Measurements from ENCODE around the gene COL26A1. TPM values are rescaled to one million over a fixed set of nuclear protein-coding genes. Genes with fewer than 3 reads are reported as not detected.

Gene COL26A1
- total RNA-seq, 1 donor from 2014 or later, result 155 TPM

GRCh38 chr7:101363734-101364374 is 1.2 kb downstream of the COL26A1 start:
- peaks cover 4% of the 10 kb centered on the region for H3K36me3 Mint-ChIP-seq (ENCODE audit: low read depth)
- H3K4me3 Mint-ChIP-seq (ENCODE audit: unreplicated experiment), result peak overlapping the region; percentile 60
- H3K4me1 Mint-ChIP-seq (ENCODE audit: low read depth), result peaks cover 48% of the 10 kb centered on the region
- TF ChIP-seq CTCF (IDR thresholded peaks at IDR 0.05), result peak; percentile 99
- DNase-seq (ENCODE audit: low spot score), result no peak
- H3K9me3 Mint-ChIP-seq (ENCODE audit: low read depth), result peaks cover 5% of the 10 kb centered on the region
- no peak overlapping the region for H3K27ac Mint-ChIP-seq (ENCODE audit: unreplicated experiment)
- no peaks in the 10 kb centered on the region for H3K27me3 Mint-ChIP-seq (ENCODE audit: low read depth)

- no peak for DNase-seq (ENCODE audit: low spot score)
- peaks cover 55% of the 10 kb centered on the region for H3K4me1 Mint-ChIP-seq (ENCODE audit: low read depth)
- peaks cover 5% of the 10 kb centered on the region for H3K9me3 Mint-ChIP-seq (ENCODE audit: low read depth)
- no peak for TF ChIP-seq CTCF (IDR thresholded peaks at IDR 0.05)
- no peak overlapping the region for H3K4me3 Mint-ChIP-seq (ENCODE audit: unreplicated experiment)
- H3K36me3 Mint-ChIP-seq (ENCODE audit: low read depth), result peaks cover 9% of the 10 kb centered on the region
- H3K27ac Mint-ChIP-seq (ENCODE audit: unreplicated experiment), result peak overlapping the region; percentile 24
- H3K27me3 Mint-ChIP-seq (ENCODE audit: low read depth), result no peaks in the 10 kb centered on the region
Measured at GRCh38 chr7:101365956-101366355, 3.3 kb downstream of the COL26A1 start.

- peaks cover 11% of the 10 kb centered on the region for H3K36me3 Mint-ChIP-seq (ENCODE audit: low read depth)
- H3K4me1 Mint-ChIP-seq (ENCODE audit: low read depth), result peaks cover 55% of the 10 kb centered on the region
- DNase-seq (ENCODE audit: low spot score), result no peak
- H3K9me3 Mint-ChIP-seq (ENCODE audit: low read depth), result peaks cover 5% of the 10 kb centered on the region
- H3K4me3 Mint-ChIP-seq (ENCODE audit: unreplicated experiment), result no peak overlapping the region
- no peak for TF ChIP-seq CTCF (IDR thresholded peaks at IDR 0.05)
- H3K27me3 Mint-ChIP-seq (ENCODE audit: low read depth), result no peaks in the 10 kb centered on the region
- no peak overlapping the region for H3K27ac Mint-ChIP-seq (ENCODE audit: unreplicated experiment)
Measured at GRCh38 chr7:101367676-101368075, 5.0 kb downstream of the COL26A1 start.

GRCh38 chr7:101368422-101369165 is 5.9 kb downstream of the COL26A1 start:
- Mint-ChIP-seq H3K27me3 (ENCODE audit: low read depth) (no peaks in the 10 kb centered on the region), H3K27ac (ENCODE audit: unreplicated experiment) (peak overlapping the region; percentile 8), H3K4me1 (ENCODE audit: low read depth) (peaks cover 64% of the 10 kb centered on the region), H3K9me3 (ENCODE audit: low read depth) (peaks cover 5% of the 10 kb centered on the region), H3K4me3 (ENCODE audit: unreplicated experiment) (no peak overlapping the region), H3K36me3 (ENCODE audit: low read depth) (peaks cover 11% of the 10 kb centered on the region)
- DNase-seq (ENCODE audit: low spot score), result no peak
- TF ChIP-seq CTCF (IDR thresholded peaks at IDR 0.05), result no peak

- Mint-ChIP-seq H3K9me3 (ENCODE audit: low read depth) (peaks cover 5% of the 10 kb centered on the region), H3K27me3 (ENCODE audit: low read depth) (no peaks in the 10 kb centered on the region), H3K4me1 (ENCODE audit: low read depth) (peaks cover 62% of the 10 kb centered on the region), H3K36me3 (ENCODE audit: low read depth) (peaks cover 11% of the 10 kb centered on the region), H3K4me3 (ENCODE audit: unreplicated experiment) (no peak overlapping the region), H3K27ac (ENCODE audit: unreplicated experiment) (no peak overlapping the region)
- no peak for TF ChIP-seq CTCF (IDR thresholded peaks at IDR 0.05)
- no peak for DNase-seq (ENCODE audit: low spot score)
Measured at GRCh38 chr7:101370836-101371235, 8.2 kb downstream of the COL26A1 start.
